Measurements from ENCODE around the gene CTBP1.

Gene CTBP1

GRCh38 chr4:1229117-1229849 lies 19.6 kb downstream of the CTBP1 start:
- no peak overlapping the region for H2AFZ ChIP-seq (ENCODE audit: low read length)
- TF ChIP-seq, protein P1, sequence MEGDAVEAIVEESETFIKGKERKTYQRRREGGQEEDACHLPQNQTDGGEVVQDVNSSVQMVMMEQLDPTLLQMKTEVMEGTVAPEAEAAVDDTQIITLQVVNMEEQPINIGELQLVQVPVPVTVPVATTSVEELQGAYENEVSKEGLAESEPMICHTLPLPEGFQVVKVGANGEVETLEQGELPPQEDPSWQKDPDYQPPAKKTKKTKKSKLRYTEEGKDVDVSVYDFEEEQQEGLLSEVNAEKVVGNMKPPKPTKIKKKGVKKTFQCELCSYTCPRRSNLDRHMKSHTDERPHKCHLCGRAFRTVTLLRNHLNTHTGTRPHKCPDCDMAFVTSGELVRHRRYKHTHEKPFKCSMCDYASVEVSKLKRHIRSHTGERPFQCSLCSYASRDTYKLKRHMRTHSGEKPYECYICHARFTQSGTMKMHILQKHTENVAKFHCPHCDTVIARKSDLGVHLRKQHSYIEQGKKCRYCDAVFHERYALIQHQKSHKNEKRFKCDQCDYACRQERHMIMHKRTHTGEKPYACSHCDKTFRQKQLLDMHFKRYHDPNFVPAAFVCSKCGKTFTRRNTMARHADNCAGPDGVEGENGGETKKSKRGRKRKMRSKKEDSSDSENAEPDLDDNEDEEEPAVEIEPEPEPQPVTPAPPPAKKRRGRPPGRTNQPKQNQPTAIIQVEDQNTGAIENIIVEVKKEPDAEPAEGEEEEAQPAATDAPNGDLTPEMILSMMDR (conservative IDR thresholded peaks at IDR 0.05; ENCODE audit: low read length), result no peak
- TF ChIP-seq EZH2phosphoT487 (IDR thresholded peaks at IDR 0.05; ENCODE audit: borderline replicate concordance), result no peak
- H3K9me2 ChIP-seq (replicated peaks; ENCODE audit: low read depth, low read length), result no peaks in the 10 kb centered on the region
- H3K9ac ChIP-seq (ENCODE audit: low read depth, low read length, poor library complexity, severe bottlenecking), result no peak overlapping the region
- no peaks in the 10 kb centered on the region for H3K9me3 ChIP-seq (ENCODE audit: insufficient read depth, low read depth, low read length)
- H3K4me3 ChIP-seq (ENCODE audit: low read length, poor library complexity, severe bottlenecking), result no peak overlapping the region
- peaks cover 83% of the 10 kb centered on the region; the same call in 1 of the 2 replicates for H3K36me3 ChIP-seq (ENCODE audit: insufficient read depth, low read length)
- H4K20me1 ChIP-seq (ENCODE audit: insufficient read depth, low read length, poor library complexity, severe bottlenecking), result peaks cover 5% of the 10 kb centered on the region
- H3K79me2 ChIP-seq (ENCODE audit: insufficient read depth, low read length), result no peaks in the 10 kb centered on the region; the same call in 1 of the 2 replicates
- no peaks in the 10 kb centered on the region for H3K27me3 ChIP-seq (ENCODE audit: insufficient read depth, low read length, poor library complexity, severe bottlenecking)
- H3K4me2 ChIP-seq (ENCODE audit: low read depth, low read length, poor library complexity, severe bottlenecking), result no peak overlapping the region
- no peaks in the 10 kb centered on the region for H3K4me1 ChIP-seq (ENCODE audit: insufficient read depth, low read length, poor library complexity, severe bottlenecking)
- no peaks in the 10 kb centered on the region for H3F3A ChIP-seq (ENCODE audit: low read depth)

- H3K27me3 ChIP-seq (ENCODE audit: insufficient read depth, low read length, poor library complexity, severe bottlenecking), result no peaks in the 10 kb centered on the region
- H3K36me3 ChIP-seq (ENCODE audit: insufficient read depth, low read length), result peaks cover 82% of the 10 kb centered on the region; the same call in 1 of the 2 replicates
- no peak for TF ChIP-seq EZH2phosphoT487 (IDR thresholded peaks at IDR 0.05; ENCODE audit: borderline replicate concordance)
- TF ChIP-seq, protein P1 (conservative IDR thresholded peaks at IDR 0.05; ENCODE audit: low read length), result no peak
- H3K79me2 ChIP-seq (ENCODE audit: insufficient read depth, low read length), result no peaks in the 10 kb centered on the region; the same call in 1 of the 2 replicates
- no peaks in the 10 kb centered on the region for H4K20me1 ChIP-seq (ENCODE audit: insufficient read depth, low read length, poor library complexity, severe bottlenecking)
- no peaks in the 10 kb centered on the region for H3K9me3 ChIP-seq (ENCODE audit: insufficient read depth, low read depth, low read length)
- no peak overlapping the region for H3K4me3 ChIP-seq (ENCODE audit: low read length, poor library complexity, severe bottlenecking)
- no peak overlapping the region for H2AFZ ChIP-seq (ENCODE audit: low read length)
- no peaks in the 10 kb centered on the region for H3K4me1 ChIP-seq (ENCODE audit: insufficient read depth, low read length, poor library complexity, severe bottlenecking)
- H3F3A ChIP-seq (ENCODE audit: low read depth), result no peaks in the 10 kb centered on the region
- no peaks in the 10 kb centered on the region for H3K9me2 ChIP-seq (replicated peaks; ENCODE audit: low read depth, low read length)
- H3K4me2 ChIP-seq (ENCODE audit: low read depth, low read length, poor library complexity, severe bottlenecking), result no peak overlapping the region
- H3K9ac ChIP-seq (ENCODE audit: low read depth, low read length, poor library complexity, severe bottlenecking), result no peak overlapping the region
Observed at GRCh38 chr4:1227816-1228215, 21.1 kb downstream of the CTBP1 start.

DNA sequence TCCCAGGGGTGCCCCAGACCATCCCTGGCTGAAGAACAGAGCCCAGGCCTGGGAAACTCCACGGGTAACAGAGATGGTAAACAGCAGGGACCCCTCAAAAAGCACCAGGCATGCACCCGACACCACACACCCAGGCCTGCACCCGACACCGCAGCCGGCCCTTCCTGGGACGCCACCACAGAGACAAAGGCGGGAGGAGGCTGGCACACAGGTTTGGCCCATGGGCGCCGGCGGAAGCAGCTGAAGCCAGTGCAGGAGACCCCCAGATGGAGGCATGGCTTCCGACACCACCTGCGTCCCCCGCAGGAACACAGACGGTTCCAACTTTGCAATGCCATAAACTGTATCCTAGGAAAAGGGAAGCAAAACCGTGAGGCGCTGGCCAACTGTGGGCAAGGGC lies 22.3 kb downstream of the CTBP1 start:
- H3K4me2 ChIP-seq (ENCODE audit: low read depth, low read length, poor library complexity, severe bottlenecking), result no peak overlapping the region

More for the DNA sequence above, 22.3 kb downstream of the CTBP1 start:
- Histone ChIP-seq H3K9ac (ENCODE audit: low read depth, low read length, poor library complexity, severe bottlenecking) (no peak overlapping the region), H3K27me3 (ENCODE audit: insufficient read depth, low read length, poor library complexity, severe bottlenecking) (no peaks in the 10 kb centered on the region), H3K9me2 (replicated peaks; ENCODE audit: low read depth, low read length) (no peaks in the 10 kb centered on the region), H4K20me1 (ENCODE audit: insufficient read depth, low read length, poor library complexity, severe bottlenecking) (peaks cover under 1% of the 10 kb centered on the region), H3F3A (ENCODE audit: low read depth) (no peaks in the 10 kb centered on the region), H3K36me3 (ENCODE audit: insufficient read depth, low read length) (peaks cover 76% of the 10 kb centered on the region; the same call in 1 of the 2 replicates), H2AFZ (ENCODE audit: low read length) (no peak overlapping the region), H3K9me3 (ENCODE audit: insufficient read depth, low read depth, low read length) (no peaks in the 10 kb centered on the region), H3K4me3 (ENCODE audit: low read length, poor library complexity, severe bottlenecking) (no peak overlapping the region), H3K4me1 (ENCODE audit: insufficient read depth, low read length, poor library complexity, severe bottlenecking) (no peaks in the 10 kb centered on the region), H3K79me2 (ENCODE audit: insufficient read depth, low read length) (no peaks in the 10 kb centered on the region; the same call in 1 of the 2 replicates)
- TF ChIP-seq EZH2phosphoT487 (IDR thresholded peaks at IDR 0.05; ENCODE audit: borderline replicate concordance), result no peak
- TF ChIP-seq, protein P1 (conservative IDR thresholded peaks at IDR 0.05; ENCODE audit: low read length), result no peak
